GM12878 (cell line): ENCODE data around the gene ABI3. TPM values are rescaled to one million over a fixed set of nuclear protein-coding genes. Genes with fewer than 3 reads are reported as not detected.

Source experiments
- DPF2 ChIP-seq: fragments of 450-650 bp; IDR thresholded peaks from 2 replicates; pipeline ENCODE4 v1.6.1; 2017; ENCODE audit warnings: mild to moderate bottlenecking
- ESRRA ChIP-seq: IDR thresholded peaks from 2 replicates; pipeline ENCODE4 v1.6.1; 2012; ENCODE audit warnings: mild to moderate bottlenecking, low read length, improper control_type of control experiment
- FOXM1 ChIP-seq: IDR thresholded peaks from 2 replicates; pipeline ENCODE4 v1.6.1; 2012; ENCODE audit warnings: low read depth, mild to moderate bottlenecking, inconsistent platforms, low read length, moderate library complexity
- HDAC2 ChIP-seq: fragments of 200-600 bp; sonication (generic); IDR thresholded peaks from 2 replicates; pipeline ENCODE4 v1.6.1; 2017
- NBN ChIP-seq: fragments of 450-650 bp; IDR thresholded peaks from 2 replicates; pipeline ENCODE4 v1.6.1; 2016
- RAD21 ChIP-seq: IDR thresholded peaks from 2 replicates; pipeline ENCODE4 v1.6.1; 2011; ENCODE audit warnings: mild to moderate bottlenecking, low read depth, low read length, moderate library complexity; ENCODE audit not compliant: insufficient read depth
- SMARCA5 ChIP-seq: fragments of 450-650 bp; IDR thresholded peaks from 2 replicates; pipeline ENCODE4 v1.6.1; 2017; ENCODE audit warnings: mild to moderate bottlenecking
- SMC3 ChIP-seq: IDR thresholded peaks from 2 replicates; pipeline ENCODE4 v1.6.1; 2011; ENCODE audit warnings: low read length, improper control_type of control experiment, borderline replicate concordance
- YBX1 ChIP-seq: fragments of 450-650 bp; IDR thresholded peaks from 2 replicates; pipeline ENCODE4 v1.6.1; 2016; ENCODE audit warnings: antibody characterized with exemption
- YY1 ChIP-seq: IDR thresholded peaks from 2 replicates; pipeline ENCODE4 v1.6.1; 2011; ENCODE audit warnings: low read depth, mild to moderate bottlenecking, low read length
- ZNF217 ChIP-seq: fragments of 450-650 bp; IDR thresholded peaks from 2 replicates; pipeline ENCODE4 v1.6.1; 2017; ENCODE audit warnings: antibody characterized with exemption, mild to moderate bottlenecking
- polyA plus RNA-seq, 11 experiments: library from polyadenylated mRNA; depleted of rRNA in 4 of 11; unstranded in 6 of 11; stranded (reverse) in 5 of 11; fragments of >200 nt; fragmentation: Nextera tagmentation in 4 of 11; fragmentation: Illumina TruSeq in 1 of 11; extraction: Ambion mirVana in 4 of 11; extraction: Trizol in 1 of 11; gene quantifications; 1 replicate in 1 of 11; 2 replicates in 10 of 11; pipeline versions ENCODE4 v1.2.1 to v1.2.3, GENCODE V29; 2011 to 2016; ENCODE audit warnings: inconsistent platforms in 2 of 11, missing spikeins in 2 of 11, low read depth in 1 of 11
- total RNA-seq, 4 experiments: library from RNA; depleted of rRNA in 3 of 4; stranded (reverse); fragments of >200 nt in 3 of 4; fragmentation: Illumina TruSeq in 1 of 4; extraction: Trizol in 1 of 4; gene quantifications; 2 replicates each; pipeline versions ENCODE4 v1.2.1 to v1.2.3, GENCODE V29; 2013 to 2021
- TF ChIP-seq, protein P1 (sequence below): fragments of 450-650 bp; IDR thresholded peaks from 2 replicates; pipeline ENCODE4 v1.6.1; 2017; ENCODE audit warnings: low read depth, mild to moderate bottlenecking, moderate library complexity
- TF ChIP-seq, protein P2 (sequence below): fragments of 450-650 bp; IDR thresholded peaks from 2 replicates; pipeline ENCODE4 v1.6.1; 2016; ENCODE audit warnings: mild to moderate bottlenecking
- TF ChIP-seq, protein P3 (sequence below): IDR thresholded peaks from 2 replicates; pipeline ENCODE4 v1.6.1; 2012; ENCODE audit warnings: low read length, inconsistent platforms
- TF ChIP-seq, protein P4 (sequence below): IDR thresholded peaks from 2 replicates; pipeline ENCODE4 v1.6.1; 2012; ENCODE audit warnings: mild to moderate bottlenecking, low read depth, low read length
- TF ChIP-seq, protein P5 (sequence below): fragments of 450-650 bp; IDR thresholded peaks from 2 replicates; pipeline ENCODE4 v1.6.1; 2014; ENCODE audit warnings: mild to moderate bottlenecking
- TF ChIP-seq, protein P6 (sequence below): fragments of 450-650 bp; IDR thresholded peaks from 2 replicates; pipeline ENCODE4 v1.6.1; 2017; ENCODE audit warnings: mild to moderate bottlenecking, moderate library complexity

ABI3 gene
- total and polyA plus RNA-seq, 10 of the 15 experiments (the other 5 are each of a cell fraction or from before 2014, with no cell fraction given): 13.4 to 109 (median 51.1) TPM

DNA sequence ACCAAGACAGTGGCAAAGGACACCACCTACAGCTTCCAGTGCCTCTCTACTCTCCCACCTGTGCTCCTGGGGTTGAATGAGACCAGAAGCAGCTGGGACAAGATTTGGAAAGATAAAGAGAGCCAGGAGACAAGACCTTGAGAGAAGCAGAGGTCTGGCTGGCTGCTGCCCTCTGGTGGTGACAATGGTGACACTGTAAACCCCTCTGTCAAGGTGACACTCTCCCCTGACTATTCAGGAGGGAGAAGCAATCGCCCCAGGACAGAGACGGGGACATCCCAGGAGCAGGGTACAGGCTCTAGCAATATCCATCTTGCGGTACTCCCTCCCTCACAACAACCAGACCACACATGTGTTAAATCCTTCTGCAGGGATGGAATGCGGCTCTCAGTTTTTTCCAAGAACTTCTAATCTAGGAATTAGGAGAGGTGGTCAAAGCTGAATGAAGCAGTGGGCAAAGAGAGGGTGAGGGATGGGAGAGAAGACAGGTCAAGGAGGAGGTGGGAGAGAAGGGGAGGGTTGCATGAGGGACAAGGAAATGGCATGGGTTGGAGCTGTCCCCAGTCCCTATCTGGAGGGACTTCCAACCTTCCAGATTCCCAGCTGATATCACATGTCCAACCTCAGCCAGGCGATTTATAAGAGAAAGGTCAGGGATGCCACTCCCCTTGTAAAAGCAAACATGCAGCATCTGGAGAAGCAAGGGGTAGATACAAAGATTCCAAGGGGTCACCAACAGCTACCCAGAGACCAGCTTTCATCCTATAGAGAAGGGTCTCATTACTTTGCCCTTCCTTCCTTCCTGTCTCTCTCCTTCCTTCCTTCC, 17.1 kb downstream of the ABI3 start (continued):
- TF ChIP-seq FOXM1: peak; percentile 22; the same call in 1 of the 2 replicates
- TF ChIP-seq YBX1: no peak
- peak; percentile 83 for TF ChIP-seq RAD21
- TF ChIP-seq SMARCA5: no peak
- TF ChIP-seq, protein P1, sequence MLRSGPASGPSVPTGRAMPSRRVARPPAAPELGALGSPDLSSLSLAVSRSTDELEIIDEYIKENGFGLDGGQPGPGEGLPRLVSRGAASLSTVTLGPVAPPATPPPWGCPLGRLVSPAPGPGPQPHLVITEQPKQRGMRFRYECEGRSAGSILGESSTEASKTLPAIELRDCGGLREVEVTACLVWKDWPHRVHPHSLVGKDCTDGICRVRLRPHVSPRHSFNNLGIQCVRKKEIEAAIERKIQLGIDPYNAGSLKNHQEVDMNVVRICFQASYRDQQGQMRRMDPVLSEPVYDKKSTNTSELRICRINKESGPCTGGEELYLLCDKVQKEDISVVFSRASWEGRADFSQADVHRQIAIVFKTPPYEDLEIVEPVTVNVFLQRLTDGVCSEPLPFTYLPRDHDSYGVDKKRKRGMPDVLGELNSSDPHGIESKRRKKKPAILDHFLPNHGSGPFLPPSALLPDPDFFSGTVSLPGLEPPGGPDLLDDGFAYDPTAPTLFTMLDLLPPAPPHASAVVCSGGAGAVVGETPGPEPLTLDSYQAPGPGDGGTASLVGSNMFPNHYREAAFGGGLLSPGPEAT: no peak
- TF ChIP-seq, protein P2, sequence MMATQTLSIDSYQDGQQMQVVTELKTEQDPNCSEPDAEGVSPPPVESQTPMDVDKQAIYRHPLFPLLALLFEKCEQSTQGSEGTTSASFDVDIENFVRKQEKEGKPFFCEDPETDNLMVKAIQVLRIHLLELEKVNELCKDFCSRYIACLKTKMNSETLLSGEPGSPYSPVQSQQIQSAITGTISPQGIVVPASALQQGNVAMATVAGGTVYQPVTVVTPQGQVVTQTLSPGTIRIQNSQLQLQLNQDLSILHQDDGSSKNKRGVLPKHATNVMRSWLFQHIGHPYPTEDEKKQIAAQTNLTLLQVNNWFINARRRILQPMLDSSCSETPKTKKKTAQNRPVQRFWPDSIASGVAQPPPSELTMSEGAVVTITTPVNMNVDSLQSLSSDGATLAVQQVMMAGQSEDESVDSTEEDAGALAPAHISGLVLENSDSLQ: peak; percentile 33; the same call in 1 of the 2 replicates
- TF ChIP-seq, protein P3, sequence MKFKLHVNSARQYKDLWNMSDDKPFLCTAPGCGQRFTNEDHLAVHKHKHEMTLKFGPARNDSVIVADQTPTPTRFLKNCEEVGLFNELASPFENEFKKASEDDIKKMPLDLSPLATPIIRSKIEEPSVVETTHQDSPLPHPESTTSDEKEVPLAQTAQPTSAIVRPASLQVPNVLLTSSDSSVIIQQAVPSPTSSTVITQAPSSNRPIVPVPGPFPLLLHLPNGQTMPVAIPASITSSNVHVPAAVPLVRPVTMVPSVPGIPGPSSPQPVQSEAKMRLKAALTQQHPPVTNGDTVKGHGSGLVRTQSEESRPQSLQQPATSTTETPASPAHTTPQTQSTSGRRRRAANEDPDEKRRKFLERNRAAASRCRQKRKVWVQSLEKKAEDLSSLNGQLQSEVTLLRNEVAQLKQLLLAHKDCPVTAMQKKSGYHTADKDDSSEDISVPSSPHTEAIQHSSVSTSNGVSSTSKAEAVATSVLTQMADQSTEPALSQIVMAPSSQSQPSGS: 0 out of 2 replicates have a peak, but pooled peaks have one; percentile 9
- peak; percentile 54; the same call in 1 of the 2 replicates for TF ChIP-seq YY1
- TF ChIP-seq HDAC2: no peak
- peak; percentile 34; the same call in 1 of the 2 replicates for TF ChIP-seq NBN
- TF ChIP-seq DPF2: 0 out of 2 replicates have a peak, but pooled peaks have one; percentile 19
- TF ChIP-seq ZNF217: no peak
- peak; percentile 94 for TF ChIP-seq SMC3
- TF ChIP-seq, protein P4, sequence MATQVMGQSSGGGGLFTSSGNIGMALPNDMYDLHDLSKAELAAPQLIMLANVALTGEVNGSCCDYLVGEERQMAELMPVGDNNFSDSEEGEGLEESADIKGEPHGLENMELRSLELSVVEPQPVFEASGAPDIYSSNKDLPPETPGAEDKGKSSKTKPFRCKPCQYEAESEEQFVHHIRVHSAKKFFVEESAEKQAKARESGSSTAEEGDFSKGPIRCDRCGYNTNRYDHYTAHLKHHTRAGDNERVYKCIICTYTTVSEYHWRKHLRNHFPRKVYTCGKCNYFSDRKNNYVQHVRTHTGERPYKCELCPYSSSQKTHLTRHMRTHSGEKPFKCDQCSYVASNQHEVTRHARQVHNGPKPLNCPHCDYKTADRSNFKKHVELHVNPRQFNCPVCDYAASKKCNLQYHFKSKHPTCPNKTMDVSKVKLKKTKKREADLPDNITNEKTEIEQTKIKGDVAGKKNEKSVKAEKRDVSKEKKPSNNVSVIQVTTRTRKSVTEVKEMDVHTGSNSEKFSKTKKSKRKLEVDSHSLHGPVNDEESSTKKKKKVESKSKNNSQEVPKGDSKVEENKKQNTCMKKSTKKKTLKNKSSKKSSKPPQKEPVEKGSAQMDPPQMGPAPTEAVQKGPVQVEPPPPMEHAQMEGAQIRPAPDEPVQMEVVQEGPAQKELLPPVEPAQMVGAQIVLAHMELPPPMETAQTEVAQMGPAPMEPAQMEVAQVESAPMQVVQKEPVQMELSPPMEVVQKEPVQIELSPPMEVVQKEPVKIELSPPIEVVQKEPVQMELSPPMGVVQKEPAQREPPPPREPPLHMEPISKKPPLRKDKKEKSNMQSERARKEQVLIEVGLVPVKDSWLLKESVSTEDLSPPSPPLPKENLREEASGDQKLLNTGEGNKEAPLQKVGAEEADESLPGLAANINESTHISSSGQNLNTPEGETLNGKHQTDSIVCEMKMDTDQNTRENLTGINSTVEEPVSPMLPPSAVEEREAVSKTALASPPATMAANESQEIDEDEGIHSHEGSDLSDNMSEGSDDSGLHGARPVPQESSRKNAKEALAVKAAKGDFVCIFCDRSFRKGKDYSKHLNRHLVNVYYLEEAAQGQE: no peak
- TF ChIP-seq, protein P5, sequence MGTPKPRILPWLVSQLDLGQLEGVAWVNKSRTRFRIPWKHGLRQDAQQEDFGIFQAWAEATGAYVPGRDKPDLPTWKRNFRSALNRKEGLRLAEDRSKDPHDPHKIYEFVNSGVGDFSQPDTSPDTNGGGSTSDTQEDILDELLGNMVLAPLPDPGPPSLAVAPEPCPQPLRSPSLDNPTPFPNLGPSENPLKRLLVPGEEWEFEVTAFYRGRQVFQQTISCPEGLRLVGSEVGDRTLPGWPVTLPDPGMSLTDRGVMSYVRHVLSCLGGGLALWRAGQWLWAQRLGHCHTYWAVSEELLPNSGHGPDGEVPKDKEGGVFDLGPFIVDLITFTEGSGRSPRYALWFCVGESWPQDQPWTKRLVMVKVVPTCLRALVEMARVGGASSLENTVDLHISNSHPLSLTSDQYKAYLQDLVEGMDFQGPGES: no peak
- TF ChIP-seq, protein P6, sequence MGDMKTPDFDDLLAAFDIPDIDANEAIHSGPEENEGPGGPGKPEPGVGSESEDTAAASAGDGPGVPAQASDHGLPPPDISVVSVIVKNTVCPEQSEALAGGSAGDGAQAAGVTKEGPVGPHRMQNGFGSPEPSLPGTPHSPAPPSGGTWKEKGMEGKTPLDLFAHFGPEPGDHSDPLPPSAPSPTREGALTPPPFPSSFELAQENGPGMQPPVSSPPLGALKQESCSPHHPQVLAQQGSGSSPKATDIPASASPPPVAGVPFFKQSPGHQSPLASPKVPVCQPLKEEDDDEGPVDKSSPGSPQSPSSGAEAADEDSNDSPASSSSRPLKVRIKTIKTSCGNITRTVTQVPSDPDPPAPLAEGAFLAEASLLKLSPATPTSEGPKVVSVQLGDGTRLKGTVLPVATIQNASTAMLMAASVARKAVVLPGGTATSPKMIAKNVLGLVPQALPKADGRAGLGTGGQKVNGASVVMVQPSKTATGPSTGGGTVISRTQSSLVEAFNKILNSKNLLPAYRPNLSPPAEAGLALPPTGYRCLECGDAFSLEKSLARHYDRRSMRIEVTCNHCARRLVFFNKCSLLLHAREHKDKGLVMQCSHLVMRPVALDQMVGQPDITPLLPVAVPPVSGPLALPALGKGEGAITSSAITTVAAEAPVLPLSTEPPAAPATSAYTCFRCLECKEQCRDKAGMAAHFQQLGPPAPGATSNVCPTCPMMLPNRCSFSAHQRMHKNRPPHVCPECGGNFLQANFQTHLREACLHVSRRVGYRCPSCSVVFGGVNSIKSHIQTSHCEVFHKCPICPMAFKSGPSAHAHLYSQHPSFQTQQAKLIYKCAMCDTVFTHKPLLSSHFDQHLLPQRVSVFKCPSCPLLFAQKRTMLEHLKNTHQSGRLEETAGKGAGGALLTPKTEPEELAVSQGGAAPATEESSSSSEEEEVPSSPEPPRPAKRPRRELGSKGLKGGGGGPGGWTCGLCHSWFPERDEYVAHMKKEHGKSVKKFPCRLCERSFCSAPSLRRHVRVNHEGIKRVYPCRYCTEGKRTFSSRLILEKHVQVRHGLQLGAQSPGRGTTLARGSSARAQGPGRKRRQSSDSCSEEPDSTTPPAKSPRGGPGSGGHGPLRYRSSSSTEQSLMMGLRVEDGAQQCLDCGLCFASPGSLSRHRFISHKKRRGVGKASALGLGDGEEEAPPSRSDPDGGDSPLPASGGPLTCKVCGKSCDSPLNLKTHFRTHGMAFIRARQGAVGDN: no peak; the same call in 1 of the 2 replicates
- 0 out of 2 replicates have a peak, but pooled peaks have one; percentile 50 for TF ChIP-seq ESRRA
